NCI-H446 (cell line): ENCODE data around the gene SPIN1.

Experiments
- DNase-seq, 2 experiments: peaks; one replicate each; lab custom pipeline; 2025; lab: John Stamatoyannopoulos, UW

SPIN1 gene

GRCh38 chr9:88436379-88436778 lies 48.1 kb downstream of the SPIN1 start:
- DNase-seq, result no peak

DNA sequence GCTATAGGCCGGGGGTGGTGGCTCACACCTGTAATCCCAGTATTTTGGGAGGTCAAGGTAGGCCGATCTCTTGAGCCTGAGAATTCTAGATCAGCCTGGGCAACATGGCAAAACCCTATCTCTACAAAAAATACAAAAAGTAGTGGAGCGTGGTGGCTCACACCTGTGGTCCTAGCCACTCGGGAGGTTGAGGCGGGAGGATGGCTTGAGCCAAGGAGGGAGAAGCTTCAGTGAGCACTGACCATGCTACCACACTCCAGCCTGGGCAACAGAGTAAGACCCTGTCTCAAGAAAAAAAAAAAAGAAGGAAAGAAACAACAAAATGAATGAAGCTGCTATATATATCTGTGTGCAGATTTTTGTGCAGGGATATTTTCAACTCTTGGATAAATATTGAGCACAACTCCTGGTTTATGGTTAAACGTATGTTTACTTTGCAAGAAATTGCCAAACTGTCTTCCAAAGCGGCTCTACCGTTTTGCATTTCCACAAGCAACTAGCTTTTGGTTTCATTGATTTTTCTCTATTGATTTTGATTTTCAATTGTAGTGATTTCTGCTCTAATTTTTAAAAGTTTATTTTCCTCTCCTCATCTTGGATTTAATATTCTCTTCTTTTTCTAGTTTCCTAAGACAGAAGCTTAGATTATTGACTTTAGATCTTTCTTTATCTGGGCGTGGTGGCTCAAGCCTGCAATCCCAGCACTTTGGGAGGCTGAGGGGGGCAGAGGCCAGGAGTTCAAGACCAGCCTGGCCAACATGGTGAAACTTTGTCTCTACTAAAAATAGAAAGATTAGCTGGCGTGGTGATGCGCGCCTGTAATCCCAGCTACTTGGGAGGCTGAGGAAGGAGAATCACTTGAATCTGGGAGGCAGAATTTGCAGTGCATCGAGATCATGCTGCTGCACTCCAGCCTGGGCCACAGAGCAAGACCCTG lies 49.2 kb downstream of the SPIN1 start:
- DNase-seq, result no peak

- no peak for DNase-seq
Observed at GRCh38 chr9:88438811-88439210, 50.6 kb downstream of the SPIN1 start.

DNA sequence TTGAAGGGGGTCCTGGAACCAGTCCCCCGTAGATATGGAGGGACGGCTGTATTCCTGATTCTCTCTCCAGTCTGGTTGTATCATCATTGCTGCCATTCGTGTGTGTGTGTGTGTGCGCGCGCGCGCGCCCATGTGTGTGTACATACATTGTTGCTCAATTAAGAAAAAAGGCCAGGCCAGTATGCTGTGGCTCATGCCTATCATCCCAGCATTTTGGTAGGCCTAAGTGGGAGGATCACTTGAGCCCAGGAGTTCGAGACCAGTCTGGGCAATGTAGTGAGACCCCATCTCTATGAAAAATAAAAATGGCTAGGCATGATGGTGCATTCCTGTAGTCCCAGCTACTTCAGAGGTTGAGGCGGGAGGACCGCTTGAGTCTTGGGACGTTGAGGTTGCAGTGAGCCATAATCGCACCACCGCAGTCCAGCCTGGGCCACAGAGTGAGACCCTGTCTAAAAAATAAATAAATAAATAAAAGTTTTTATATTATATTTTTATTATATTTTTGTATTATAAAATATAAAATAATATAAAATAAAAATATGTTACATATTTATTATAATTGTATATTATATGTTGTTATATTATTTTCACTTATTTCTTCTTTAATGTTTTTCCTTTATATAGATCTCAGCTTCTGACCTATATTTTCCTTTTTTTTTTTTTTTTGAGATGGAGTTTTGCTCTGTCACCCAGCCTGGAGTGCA lies 53.2 kb downstream of the SPIN1 start:
- DNase-seq, result no peak

- no peak for DNase-seq
Observed at GRCh38 chr9:88443480-88444113, 55.4 kb downstream of the SPIN1 start.

- no peak for DNase-seq
Observed at GRCh38 chr9:88446728-88447127, 58.5 kb downstream of the SPIN1 start.

GRCh38 chr9:88447431-88447830 lies 59.2 kb downstream of the SPIN1 start:
- DNase-seq, result no peak

- no peak for DNase-seq
Observed at GRCh38 chr9:88451160-88451559, 62.9 kb downstream of the SPIN1 start.

GRCh38 chr9:88458716-88459465 lies 70.6 kb downstream of the SPIN1 start:
- DNase-seq, result peak in 1 of 2 experiments; percentile 14

DNA sequence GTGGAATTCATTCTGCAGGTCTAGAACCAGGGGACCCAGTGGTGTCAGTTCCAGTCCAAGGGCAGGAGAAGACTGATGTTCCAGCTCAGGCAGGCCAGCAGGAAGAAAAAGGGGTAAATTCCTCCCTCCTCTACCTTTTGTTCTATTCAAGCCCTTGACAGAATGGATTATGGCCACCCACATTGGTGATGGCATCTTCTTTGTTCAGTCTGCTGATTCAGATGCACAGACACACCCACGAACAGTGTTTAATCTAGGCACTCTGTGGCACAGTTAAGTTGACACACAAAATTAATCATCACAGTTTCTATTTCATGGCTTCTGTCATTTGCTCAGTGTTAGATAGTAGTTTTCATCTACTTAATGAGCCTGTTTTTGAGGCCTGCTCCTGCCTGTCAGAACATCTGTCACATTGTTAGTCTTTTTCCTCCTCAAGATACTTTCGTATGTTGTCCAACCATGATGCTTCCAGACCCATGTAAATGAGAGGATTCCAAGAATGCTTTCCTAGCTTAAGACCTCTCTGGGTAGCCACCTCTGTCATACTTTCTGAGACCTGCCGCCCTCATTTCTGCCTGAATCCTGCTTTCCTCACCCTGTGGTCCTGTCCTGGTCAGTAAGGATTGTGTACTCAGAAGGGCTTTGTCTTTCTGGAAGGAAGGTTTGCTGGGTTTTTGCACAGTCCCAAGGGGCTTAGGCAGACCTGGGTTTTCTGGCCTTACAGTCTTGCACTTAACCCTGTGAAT lies 72.5 kb downstream of the SPIN1 start:
- DNase-seq, result no peak

- no peak for DNase-seq
Observed at GRCh38 chr9:88462191-88462590, 73.9 kb downstream of the SPIN1 start.

DNA sequence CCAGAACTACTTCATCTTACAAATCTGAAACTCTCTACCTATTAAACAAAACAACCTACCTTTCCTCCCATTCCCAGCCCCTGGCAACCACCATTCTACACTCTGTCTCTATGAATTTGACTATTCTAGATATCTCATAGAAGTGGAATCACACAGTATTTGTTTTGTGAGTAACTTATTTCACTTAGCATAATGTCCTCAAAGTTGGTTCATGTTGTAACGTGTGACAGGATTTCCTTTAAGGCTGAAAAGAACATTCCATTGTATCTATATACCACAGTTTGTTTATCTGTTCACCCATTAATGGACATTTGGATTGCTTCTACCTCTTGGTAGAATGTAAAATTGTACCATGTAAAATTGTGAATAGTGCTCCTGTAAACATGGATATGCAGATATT lies 76.6 kb downstream of the SPIN1 start:
- DNase-seq, result no peak

DNA sequence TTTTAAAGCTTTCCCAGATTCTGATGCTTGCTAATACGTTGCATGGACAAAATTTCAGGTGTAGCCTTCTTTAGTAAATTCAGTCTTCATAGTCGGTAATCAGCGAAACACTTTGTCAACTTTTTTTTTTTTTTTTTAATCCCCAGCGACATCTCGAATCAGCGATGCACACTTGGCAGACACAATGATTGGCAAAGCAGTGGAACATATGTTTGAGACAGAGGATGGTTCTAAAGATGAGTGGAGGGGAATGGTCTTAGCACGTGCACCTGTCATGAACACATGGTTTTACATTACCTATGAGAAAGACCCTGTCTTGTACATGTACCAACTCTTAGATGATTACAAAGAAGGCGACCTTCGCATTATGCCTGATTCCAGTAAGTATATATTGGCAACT lies 80.0 kb downstream of the SPIN1 start:
- DNase-seq, result no peak

- no peak for DNase-seq
Observed at GRCh38 chr9:88476491-88477271, 88.4 kb downstream of the SPIN1 start.

GRCh38 chr9:88477300-88477751 lies 89.1 kb downstream of the SPIN1 start:
- DNase-seq, result no peak

- DNase-seq, result no peak
Observed at GRCh38 chr9:88478246-88478645, 90.0 kb downstream of the SPIN1 start.

DNA sequence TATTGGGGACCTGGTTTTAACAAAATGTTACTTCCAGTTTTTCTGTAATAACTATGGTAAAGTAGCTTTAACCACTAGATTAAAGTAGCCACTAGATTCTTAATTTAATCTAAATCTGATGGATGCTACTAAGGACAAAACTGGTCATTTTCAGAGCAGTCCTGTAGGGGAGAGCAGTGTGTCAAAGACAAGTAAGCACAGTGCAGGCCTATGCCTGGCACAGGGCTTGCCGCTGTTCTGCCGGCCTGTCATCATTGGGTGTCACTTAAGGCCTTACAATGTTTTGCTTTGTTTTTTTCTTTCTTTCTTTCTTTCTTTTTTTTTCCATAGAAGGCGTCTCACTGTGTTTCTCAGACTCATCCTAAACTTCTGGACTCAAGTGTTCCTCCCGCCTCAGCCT lies 93.7 kb downstream of the SPIN1 start:
- no peak for DNase-seq

DNA sequence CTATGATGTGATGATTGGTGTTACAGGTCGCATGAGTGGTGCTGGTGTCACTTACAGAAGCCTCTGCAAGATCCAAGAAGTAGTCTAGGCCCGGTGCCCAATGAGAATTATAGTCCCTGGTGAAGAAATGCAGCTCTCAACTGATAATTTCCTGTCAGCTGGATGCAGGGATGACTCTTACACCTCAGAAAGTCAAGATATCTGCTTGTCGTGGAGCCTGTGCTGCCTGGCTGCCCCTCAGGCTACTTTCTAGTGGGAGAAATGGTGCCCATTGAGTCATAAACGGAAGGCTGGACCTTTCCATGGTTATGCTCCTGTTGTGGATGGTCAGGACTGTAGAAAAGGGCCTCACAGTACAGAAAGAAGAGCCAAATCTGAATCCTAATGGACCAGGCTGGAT lies 99.9 kb downstream of the SPIN1 start:
- no peak for DNase-seq

DNA sequence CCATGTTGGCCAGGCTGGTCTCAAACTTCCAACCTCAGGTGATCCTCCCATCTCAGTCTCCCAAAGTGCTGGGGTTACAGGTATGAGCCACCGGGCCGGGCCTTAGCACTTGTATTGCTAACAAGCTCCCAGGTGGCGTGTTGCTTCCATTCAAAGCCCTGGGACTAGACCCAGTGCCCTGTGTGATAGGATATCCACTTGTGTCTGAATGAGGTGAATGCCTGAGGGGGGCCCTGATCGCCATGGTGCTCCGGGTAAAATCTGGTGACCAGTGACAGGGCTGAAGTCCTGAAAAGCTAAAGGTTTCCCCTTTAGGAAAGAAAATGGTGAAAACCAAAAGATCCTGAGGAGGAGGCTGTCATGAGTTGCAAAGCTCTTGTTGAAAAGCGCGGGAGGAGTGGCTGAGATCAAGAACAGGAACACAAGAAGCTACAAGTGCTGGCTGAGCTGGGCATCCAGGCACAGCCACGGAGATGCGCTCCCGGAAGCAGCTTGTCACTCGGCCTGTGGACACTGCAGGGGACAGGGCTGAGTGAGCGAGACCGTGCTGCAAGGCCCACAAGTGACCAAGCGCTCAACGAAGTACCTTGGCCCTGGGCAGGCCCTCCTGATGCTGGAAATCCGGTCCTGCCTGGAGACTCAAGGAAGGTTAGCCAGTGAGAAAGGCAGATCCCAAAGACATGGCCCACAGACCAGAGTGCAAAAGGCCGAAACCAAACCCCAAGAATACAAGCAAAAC lies 106.9 kb downstream of the SPIN1 start:
- no peak for DNase-seq

- no peak for DNase-seq
Observed at GRCh38 chr9:88497224-88497623, 109.0 kb downstream of the SPIN1 start.
